Right atrium auricular region (tissue), 2 donors: ENCODE results near the gene TIAM1. TPM values are rescaled to one million over a fixed set of nuclear protein-coding genes. Genes with fewer than 3 reads are reported as not detected.
"Not testable (repeated sequence)": the region's sequence is repeated elsewhere in the genome, so short reads cannot be mapped to it uniquely, and the experiment has no call there.

Experiments used
- DNase-seq: peaks from one replicate; pipeline ENCODE4 v3.0.0-alpha.2; 2019; ENCODE audit warnings: low spot score
- H3K27ac ChIP-seq, 2 donors: fragments of 200-600 bp; sonication (generic); 1 replicate in 1 of 2; 2 replicates in 1 of 2; pipeline ENCODE4 v1.5.1; 2016 to 2019
- H3K27me3 ChIP-seq, 2 donors: fragments of 200-600 bp; sonication (generic); one replicate each; pipeline versions ENCODE4 v1.5.1 to v1.6.0; 2017 to 2019
- H3K36me3 ChIP-seq: fragments of 200-600 bp; sonication (generic); one replicate; pipeline ENCODE4 v1.5.1; 2016
- H3K4me1 ChIP-seq, 2 donors: fragments of 200-600 bp; sonication (generic); one replicate each; pipeline versions ENCODE4 v1.5.1 to v1.6.0; 2017 to 2019
- H3K4me3 ChIP-seq, 2 donors: fragments of 200-600 bp; sonication (generic); 1 replicate in 1 of 2; 2 replicates in 1 of 2; pipeline ENCODE4 v1.5.1; 2017 to 2019; ENCODE audit warnings: mild to moderate bottlenecking in 1 of 2, moderate library complexity in 1 of 2
- H3K9me3 ChIP-seq, 2 donors: fragments of 200-600 bp; sonication (generic); one replicate each; pipeline ENCODE4 v1.5.1; 2019
- total RNA-seq, 2 donors: library from RNA; depleted of rRNA; stranded (reverse); fragments of >200 nt; gene quantifications; one replicate each; pipeline ENCODE4 v1.1.0, GENCODE V29; 2016
- TF ChIP-seq, protein P1 (sequence below), 2 donors: fragments of 200-600 bp; sonication (generic); IDR thresholded peaks; one replicate each; pipeline ENCODE4 v1.5.1; 2019; ENCODE audit warnings: antibody characterized with exemption in 2 of 2

Gene TIAM1
- total RNA-seq, 2 donors from 2014 or later = 2.5 to 4.1 TPM

DNA sequence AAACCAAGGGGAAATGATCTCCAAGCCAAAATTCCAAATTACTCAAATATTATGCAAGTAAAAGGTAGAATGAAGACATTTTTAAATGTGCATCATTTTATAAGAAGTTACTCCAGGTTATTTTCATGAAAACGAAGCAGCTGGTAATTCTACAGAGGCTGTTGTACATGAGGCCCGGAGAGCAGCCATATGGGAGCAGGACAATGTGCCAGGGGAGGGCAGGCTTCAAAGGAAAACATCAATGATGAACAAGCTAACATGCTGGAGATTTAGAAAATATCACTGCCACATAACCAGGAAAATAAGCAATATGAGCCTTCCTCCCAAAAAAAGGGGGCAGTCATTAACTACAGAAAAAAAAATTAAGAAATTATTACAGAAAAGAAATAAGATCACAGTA, 109.1 kb downstream of the TIAM1 start:
- no peaks in the 10 kb centered on the region for H3K36me3 ChIP-seq
- TF ChIP-seq, protein P1, sequence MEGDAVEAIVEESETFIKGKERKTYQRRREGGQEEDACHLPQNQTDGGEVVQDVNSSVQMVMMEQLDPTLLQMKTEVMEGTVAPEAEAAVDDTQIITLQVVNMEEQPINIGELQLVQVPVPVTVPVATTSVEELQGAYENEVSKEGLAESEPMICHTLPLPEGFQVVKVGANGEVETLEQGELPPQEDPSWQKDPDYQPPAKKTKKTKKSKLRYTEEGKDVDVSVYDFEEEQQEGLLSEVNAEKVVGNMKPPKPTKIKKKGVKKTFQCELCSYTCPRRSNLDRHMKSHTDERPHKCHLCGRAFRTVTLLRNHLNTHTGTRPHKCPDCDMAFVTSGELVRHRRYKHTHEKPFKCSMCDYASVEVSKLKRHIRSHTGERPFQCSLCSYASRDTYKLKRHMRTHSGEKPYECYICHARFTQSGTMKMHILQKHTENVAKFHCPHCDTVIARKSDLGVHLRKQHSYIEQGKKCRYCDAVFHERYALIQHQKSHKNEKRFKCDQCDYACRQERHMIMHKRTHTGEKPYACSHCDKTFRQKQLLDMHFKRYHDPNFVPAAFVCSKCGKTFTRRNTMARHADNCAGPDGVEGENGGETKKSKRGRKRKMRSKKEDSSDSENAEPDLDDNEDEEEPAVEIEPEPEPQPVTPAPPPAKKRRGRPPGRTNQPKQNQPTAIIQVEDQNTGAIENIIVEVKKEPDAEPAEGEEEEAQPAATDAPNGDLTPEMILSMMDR (IDR thresholded peaks at IDR 0.05) = no peak
- no peaks in the 10 kb centered on the region for H3K4me1 ChIP-seq
- no peak for DNase-seq
- peaks cover 0 to 1% of the 10 kb centered on the region in 2 donors for H3K9me3 ChIP-seq
- no peaks in the 10 kb centered on the region for H3K27me3 ChIP-seq
- no peak overlapping the region for H3K27ac ChIP-seq
- no peak overlapping the region for H3K4me3 ChIP-seq

- Histone ChIP-seq H3K36me3 (no peaks in the 10 kb centered on the region), H3K27me3 (no peaks in the 10 kb centered on the region), H3K9me3 (no peaks in the 10 kb centered on the region), H3K4me3 (no peak overlapping the region), H3K4me1 (no peaks in the 10 kb centered on the region), H3K27ac (no peak overlapping the region)
- DNase-seq = no peak
- TF ChIP-seq, protein P1 (IDR thresholded peaks at IDR 0.05) = no peak
Observed at GRCh38 chr21:31233711-31234110, 110.3 kb downstream of the TIAM1 start.

DNA sequence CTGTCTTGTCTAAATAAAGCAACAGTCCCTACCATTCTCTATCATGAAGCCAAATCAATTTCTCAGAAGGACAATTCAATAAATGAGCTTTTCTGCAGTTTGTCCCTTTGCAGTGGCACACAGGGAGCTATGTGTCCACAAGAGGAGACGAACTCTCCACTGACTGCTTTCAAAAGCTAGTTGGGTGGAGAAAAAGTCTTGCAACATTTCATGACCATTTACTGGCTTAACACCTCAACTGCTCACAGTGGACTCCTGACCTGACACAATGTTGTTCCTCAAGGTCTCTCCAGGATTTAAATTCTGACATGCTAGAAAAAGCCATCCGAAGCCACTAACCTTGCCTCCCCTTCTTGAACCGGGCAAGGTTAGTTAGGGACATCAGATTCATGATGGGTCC, 111.7 kb downstream of the TIAM1 start:
- no peak for DNase-seq
- no peak overlapping the region for H3K4me3 ChIP-seq
- H3K36me3 ChIP-seq = no peaks in the 10 kb centered on the region
- TF ChIP-seq, protein P1 (IDR thresholded peaks at IDR 0.05) = no peak
- H3K4me1 ChIP-seq = no peaks in the 10 kb centered on the region
- H3K9me3 ChIP-seq = no peaks in the 10 kb centered on the region
- H3K27me3 ChIP-seq = no peaks in the 10 kb centered on the region
- no peak overlapping the region for H3K27ac ChIP-seq

DNA sequence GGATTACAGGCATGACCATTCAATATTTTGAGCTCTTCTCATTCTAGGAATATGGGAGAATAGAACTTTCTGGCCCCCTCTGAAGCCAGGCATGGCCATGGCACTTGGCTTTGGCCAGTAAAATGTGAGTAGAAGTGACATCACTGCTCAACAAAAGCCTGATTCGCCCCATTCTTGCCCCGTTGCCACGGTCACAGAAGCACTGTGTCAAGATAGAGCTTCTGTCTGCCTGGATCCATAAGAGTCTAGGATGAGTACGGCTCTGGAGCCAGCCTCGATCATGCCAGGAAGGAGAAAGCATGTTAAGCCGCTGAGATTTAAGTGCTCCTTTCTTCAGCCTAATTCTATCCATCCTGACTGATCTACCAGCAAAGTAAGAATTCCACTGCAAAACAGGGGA, 113.1 kb downstream of the TIAM1 start:
- no peaks in the 10 kb centered on the region for H3K27me3 ChIP-seq
- DNase-seq = no peak
- no peaks in the 10 kb centered on the region for H3K36me3 ChIP-seq
- no peaks in the 10 kb centered on the region for H3K9me3 ChIP-seq
- H3K4me1 ChIP-seq = no peaks in the 10 kb centered on the region
- TF ChIP-seq, protein P1 (IDR thresholded peaks at IDR 0.05) = no peak
- no peak overlapping the region for H3K4me3 ChIP-seq
- H3K27ac ChIP-seq = no peak overlapping the region

- H3K36me3 ChIP-seq, H3K4me1 ChIP-seq, H3K9me3 ChIP-seq, H3K27ac ChIP-seq, H3K27me3 ChIP-seq, DNase-seq, H3K4me3 ChIP-seq: not testable (repeated sequence)
Observed at GRCh38 chr21:31228723-31229122, 115.3 kb downstream of the TIAM1 start.

- no peaks in the 10 kb centered on the region for H3K27me3 ChIP-seq
- TF ChIP-seq, protein P1 (IDR thresholded peaks at IDR 0.05) = no peak
- no peaks in the 10 kb centered on the region for H3K36me3 ChIP-seq
- H3K9me3 ChIP-seq = no peaks in the 10 kb centered on the region
- no peaks in the 10 kb centered on the region for H3K4me1 ChIP-seq
- no peak overlapping the region for H3K27ac ChIP-seq
- DNase-seq = no peak
- no peak overlapping the region for H3K4me3 ChIP-seq
Observed at GRCh38 chr21:31225713-31226112, 118.3 kb downstream of the TIAM1 start.
